Thymus (tissue), 11 donors: ENCODE measurements around the gene CUL1. TPM values are rescaled to one million over a fixed set of nuclear protein-coding genes. Genes with fewer than 3 reads are reported as not detected.
"Not testable (repeated sequence)": the region's sequence is repeated elsewhere in the genome, so short reads cannot be mapped to it uniquely, and the experiment has no call there.

Experiments used
- DNase-seq, 9 donors: peaks; one replicate each; pipeline ENCODE4 v3.0.0-alpha.2; 2013; ENCODE audit warnings: low spot score in 9 of 9, low read depth in 6 of 9, missing footprints in 1 of 9
- H3K27ac ChIP-seq, 2 donors: one replicate each; pipeline ENCODE4 v1.5.1; 2013; ENCODE audit warnings: control low read depth in 1 of 2, low read depth in 1 of 2, low read length in 1 of 2, mild to moderate bottlenecking in 1 of 2, moderate library complexity in 1 of 2
- H3K27me3 ChIP-seq, 2 donors: one replicate each; pipeline ENCODE4 v1.5.1; 2013; ENCODE audit warnings: low read length in 1 of 2; ENCODE audit not compliant: control insufficient read depth in 2 of 2, insufficient read depth in 1 of 2
- H3K36me3 ChIP-seq, 2 donors: one replicate each; pipeline ENCODE4 v1.5.1; 2013; ENCODE audit warnings: low read length in 1 of 2, mild to moderate bottlenecking in 1 of 2, moderate library complexity in 1 of 2; ENCODE audit not compliant: control insufficient read depth in 2 of 2, insufficient read depth in 2 of 2
- H3K4me1 ChIP-seq, 2 donors: one replicate each; pipeline ENCODE4 v1.5.1; 2013; ENCODE audit warnings: low read length in 2 of 2; ENCODE audit not compliant: control insufficient read depth in 2 of 2, insufficient read depth in 2 of 2
- H3K4me3 ChIP-seq, 2 donors: one replicate each; pipeline ENCODE4 v1.5.1; 2013; ENCODE audit warnings: low read length in 2 of 2, control low read depth in 1 of 2, mild to moderate bottlenecking in 1 of 2
- H3K9me3 ChIP-seq, 2 donors: one replicate each; pipeline ENCODE4 v1.5.1; 2013; ENCODE audit warnings: low read length in 1 of 2, mild to moderate bottlenecking in 1 of 2; ENCODE audit not compliant: control insufficient read depth in 2 of 2, insufficient read depth in 1 of 2
- whole genome bisulfite sequencing: extraction: QIAGEN DNeasy Blood & Tissue Kit; methylation state at CpG from one replicate; pipeline ENCODE4 v1.1.7; 2013; 5-methylcytosine and 5-hydroxymethylcytosine counted together
- polyA plus RNA-seq: library from polyadenylated mRNA; stranded (reverse); fragments of 200-250 nt; gene quantifications from one replicate; pipeline ENCODE4 v1.2.3, GENCODE V29; 2013
- total RNA-seq: library from RNA; stranded (reverse); fragments of 120-200 nt; gene quantifications from one replicate; pipeline ENCODE4 v1.2.4, GENCODE V29; 2013
- donor health status: healthy.

CUL1 gene
- total and polyA plus RNA-seq, 2 donors = 35.5 to 38.7 TPM

DNA sequence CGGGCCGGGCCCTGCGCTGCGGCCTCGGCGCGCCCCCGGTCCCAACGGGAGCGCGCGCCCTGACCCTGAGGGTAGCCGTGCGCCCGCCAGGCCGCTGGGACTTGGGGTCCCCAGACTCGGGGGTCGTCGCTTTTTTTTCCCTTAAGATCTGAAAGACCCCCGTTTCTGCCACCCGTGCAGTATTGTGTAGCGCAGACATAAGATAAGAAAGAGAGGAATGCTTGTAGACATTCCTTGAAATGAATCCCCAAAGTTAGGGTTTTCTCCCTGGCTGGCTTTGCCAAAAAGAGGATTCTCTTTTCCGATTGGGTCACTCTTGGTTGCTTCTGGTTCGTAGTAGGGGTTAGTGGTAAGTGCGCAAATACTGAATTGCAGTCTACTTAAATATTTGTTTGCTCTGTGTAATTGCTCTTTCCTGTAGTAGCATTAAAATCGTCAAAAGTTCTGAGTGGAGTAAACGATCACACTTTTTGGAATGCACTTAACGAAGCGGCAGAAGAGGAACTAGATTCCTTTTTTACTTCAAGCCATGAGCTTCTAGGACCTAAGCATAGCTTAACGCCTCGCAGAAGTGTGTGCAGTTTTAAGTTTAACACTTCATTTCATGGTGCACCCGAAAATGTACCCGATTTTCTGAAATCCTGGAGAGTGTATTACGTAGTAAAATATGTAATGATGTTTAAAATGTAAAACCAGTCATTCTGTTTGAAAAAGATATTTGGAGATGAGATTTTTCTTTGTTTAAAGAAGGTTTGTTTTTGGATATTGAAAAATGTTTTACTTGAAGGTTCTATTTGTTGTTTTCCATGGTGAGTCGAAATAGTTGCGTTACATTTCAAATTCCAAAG is 1.3 kb downstream of the CUL1 start:
- Histone ChIP-seq H3K36me3 (no peaks in the 10 kb centered on the region), H3K27me3 (no peaks in the 10 kb centered on the region), H3K9me3 (no peaks in the 10 kb centered on the region), H3K27ac (peak overlapping the region; percentile 33 to 95), H3K4me1 (peaks cover 15 to 23% of the 10 kb centered on the region in 2 donors), H3K4me3 (peak overlapping the region; percentile 77 to 92)
- DNase-seq = peak in 3 of 9 donors; percentile 44 to 58 (median 48)
- 2% methylated on average over 36 of the region's 36 CpGs for whole genome bisulfite sequencing

DNA sequence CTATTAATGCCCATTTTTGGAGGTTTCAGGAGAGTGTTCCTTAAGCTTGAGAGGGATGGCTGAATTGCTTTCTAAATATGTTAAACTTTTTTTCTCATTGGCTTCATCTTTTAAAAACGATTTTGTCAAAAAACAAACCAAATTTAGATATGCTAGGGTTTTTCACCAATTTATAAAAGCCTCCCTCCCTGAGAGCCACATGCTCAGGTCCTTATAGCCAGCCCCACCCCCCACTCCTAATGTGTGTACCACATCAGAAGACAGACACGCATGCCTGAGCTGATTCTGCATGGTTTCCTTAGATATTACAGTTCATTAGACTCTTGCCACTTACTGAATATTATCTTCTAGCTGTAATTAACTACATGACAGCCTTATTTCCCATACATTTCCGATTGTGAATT is 2.0 kb downstream of the CUL1 start:
- peaks cover 15 to 23% of the 10 kb centered on the region in 2 donors for H3K4me1 ChIP-seq
- no peaks in the 10 kb centered on the region for H3K9me3 ChIP-seq
- 20% methylated on average over 3 of the region's 3 CpGs for WGBS
- no peaks in the 10 kb centered on the region for H3K36me3 ChIP-seq
- peak in 4 of 9 donors; percentile 31 to 68 (median 45) for DNase-seq
- H3K27ac ChIP-seq = peak overlapping the region in 1 of 2 donors; percentile 33
- peak overlapping the region; percentile 8 to 77 for H3K4me3 ChIP-seq
- no peaks in the 10 kb centered on the region for H3K27me3 ChIP-seq

- H3K27me3 ChIP-seq = no peaks in the 10 kb centered on the region
- H3K27ac ChIP-seq = no peak overlapping the region
- no peak for DNase-seq
- no peak overlapping the region for H3K4me3 ChIP-seq
- WGBS = 82% methylated on average over 1 of the region's 1 CpG
- no peaks in the 10 kb centered on the region for H3K9me3 ChIP-seq
- peaks cover 15 to 23% of the 10 kb centered on the region in 2 donors for H3K4me1 ChIP-seq
- H3K36me3 ChIP-seq = no peaks in the 10 kb centered on the region
Observed at GRCh38 chr7:148701414-148701813, 2.7 kb downstream of the CUL1 start.

DNA sequence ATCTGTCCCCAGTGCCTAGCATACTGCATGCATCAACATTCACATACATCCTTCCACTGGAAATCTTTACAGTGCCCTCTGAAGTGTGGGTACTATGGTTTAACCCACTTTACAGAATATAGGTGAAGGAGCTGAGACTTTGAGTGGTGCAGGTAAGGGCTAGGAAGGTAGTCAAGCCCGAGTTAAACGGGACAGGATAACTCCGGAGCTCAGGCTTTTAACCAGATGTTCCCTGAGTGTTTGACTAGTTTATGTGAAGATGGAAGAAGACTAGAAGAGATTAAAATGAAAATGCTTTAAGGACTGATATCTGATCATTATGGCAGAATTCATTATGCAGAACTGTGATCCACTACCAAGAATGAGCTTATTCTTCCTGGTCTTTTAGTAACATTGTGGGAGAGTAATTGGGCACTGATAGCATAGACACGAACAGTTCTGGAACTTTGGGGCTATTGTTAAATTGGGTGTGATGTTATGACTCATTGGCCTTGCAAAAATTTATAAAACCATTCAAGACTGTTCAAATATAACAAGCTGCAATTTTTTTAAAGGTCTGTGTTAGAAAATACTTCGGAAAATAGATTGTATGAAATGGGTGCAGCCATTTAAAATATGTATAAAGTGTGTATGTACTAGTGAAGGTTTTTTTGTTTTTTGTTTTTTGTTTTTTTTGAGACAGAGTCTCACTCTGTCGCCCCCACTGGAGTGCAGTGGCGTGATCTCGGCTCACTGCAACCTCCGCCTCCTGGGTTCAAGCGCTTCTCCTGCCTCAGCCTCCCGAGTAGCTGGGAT is 4.4 kb downstream of the CUL1 start:
- WGBS = 96% methylated on average over 11 of the region's 11 CpGs
- H3K4me3 ChIP-seq = no peak overlapping the region
- H3K27ac ChIP-seq = no peak overlapping the region
- H3K9me3 ChIP-seq = no peaks in the 10 kb centered on the region
- H3K4me1 ChIP-seq = peaks cover 7 to 24% of the 10 kb centered on the region in 2 donors
- no peak for DNase-seq
- H3K27me3 ChIP-seq = no peaks in the 10 kb centered on the region
- no peaks in the 10 kb centered on the region for H3K36me3 ChIP-seq

- not testable (repeated sequence) for DNase-seq, H3K27ac ChIP-seq, H3K9me3 ChIP-seq, H3K4me3 ChIP-seq, H3K27me3 ChIP-seq, H3K36me3 ChIP-seq
- WGBS = 98% methylated on average over 8 of the region's 8 CpGs
- peaks cover 7 to 28% of the 10 kb centered on the region in 2 donors for H3K4me1 ChIP-seq
Observed at GRCh38 chr7:148703671-148703962, 4.9 kb downstream of the CUL1 start.

GRCh38 chr7:148704189-148704588 is 5.5 kb downstream of the CUL1 start:
- 89% methylated on average over 3 of the region's 3 CpGs for WGBS
- Histone ChIP-seq H3K27ac (no peak overlapping the region), H3K36me3 (no peaks in the 10 kb centered on the region), H3K4me3 (no peak overlapping the region), H3K27me3 (no peaks in the 10 kb centered on the region), H3K4me1 (peaks cover 7 to 28% of the 10 kb centered on the region in 2 donors), H3K9me3 (no peaks in the 10 kb centered on the region)
- no peak for DNase-seq

GRCh38 chr7:148704970-148705369 is 6.3 kb downstream of the CUL1 start:
- Histone ChIP-seq H3K9me3 (no peaks in the 10 kb centered on the region), H3K27ac (no peak overlapping the region), H3K4me3 (no peak overlapping the region), H3K4me1 (peaks cover 7 to 28% of the 10 kb centered on the region in 2 donors), H3K36me3 (no peaks in the 10 kb centered on the region), H3K27me3 (no peaks in the 10 kb centered on the region)
- no peak for DNase-seq
- 72% methylated on average over 3 of the region's 3 CpGs for WGBS

GRCh38 chr7:148706368-148706767 is 7.7 kb downstream of the CUL1 start:
- WGBS = 94% methylated on average over 5 of the region's 5 CpGs
- no peak for DNase-seq
- Histone ChIP-seq H3K4me1 (peaks cover 0 to 20% of the 10 kb centered on the region in 2 donors), H3K9me3 (no peaks in the 10 kb centered on the region), H3K4me3 (no peak overlapping the region), H3K27me3 (no peaks in the 10 kb centered on the region), H3K36me3 (no peaks in the 10 kb centered on the region), H3K27ac (no peak overlapping the region)
